PFSK-1 (cell line): ENCODE data around the gene TTLL4.

Experiments used
- POLR2AphosphoS5 ChIP-seq: IDR thresholded peaks from 2 replicates; pipeline ENCODE4 v1.6.1; 2012; ENCODE audit warnings: low read depth, mild to moderate bottlenecking, control low read depth, low read length, moderate library complexity
- SIN3A ChIP-seq: IDR thresholded peaks from 2 replicates; pipeline ENCODE4 v1.6.1; 2012; ENCODE audit warnings: mild to moderate bottlenecking, low read length, moderate library complexity, borderline replicate concordance; ENCODE audit not compliant: insufficient read depth
- TAF1 ChIP-seq: IDR thresholded peaks from 2 replicates; pipeline ENCODE4 v1.6.1; 2012; ENCODE audit warnings: low read length, control low read depth, borderline replicate concordance; ENCODE audit not compliant: insufficient read depth
- TF ChIP-seq, protein P1 (sequence below), 2 experiments: IDR thresholded peaks; 2 replicates each; pipeline versions ENCODE4 v1.6.1 to v1.8.0; 2011 to 2012; ENCODE audit warnings: low read depth in 2 of 2, low read length in 2 of 2, control low read depth in 1 of 2, inconsistent platforms in 1 of 2, mild to moderate bottlenecking in 1 of 2, moderate library complexity in 1 of 2; ENCODE audit not compliant: insufficient read depth in 1 of 2

DNA sequence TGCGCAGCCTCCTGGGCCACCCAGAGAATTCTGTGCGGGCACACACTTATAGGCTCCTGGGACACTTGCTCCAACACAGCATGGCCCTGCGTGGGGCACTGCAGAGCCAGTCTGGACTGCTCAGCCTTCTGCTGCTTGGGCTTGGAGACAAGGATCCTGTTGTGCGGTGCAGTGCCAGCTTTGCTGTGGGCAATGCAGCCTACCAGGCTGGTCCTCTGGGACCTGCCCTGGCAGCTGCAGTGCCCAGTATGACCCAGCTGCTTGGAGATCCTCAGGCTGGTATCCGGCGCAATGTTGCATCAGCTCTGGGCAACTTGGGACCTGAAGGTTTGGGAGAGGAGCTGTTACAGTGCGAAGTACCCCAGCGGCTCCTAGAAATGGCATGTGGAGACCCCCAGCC lies 11.8 kb upstream of the TTLL4 start:
- TF ChIP-seq POLR2AphosphoS5 (no peak), TAF1 (no peak), SIN3A (no peak)
- TF ChIP-seq, protein P1, sequence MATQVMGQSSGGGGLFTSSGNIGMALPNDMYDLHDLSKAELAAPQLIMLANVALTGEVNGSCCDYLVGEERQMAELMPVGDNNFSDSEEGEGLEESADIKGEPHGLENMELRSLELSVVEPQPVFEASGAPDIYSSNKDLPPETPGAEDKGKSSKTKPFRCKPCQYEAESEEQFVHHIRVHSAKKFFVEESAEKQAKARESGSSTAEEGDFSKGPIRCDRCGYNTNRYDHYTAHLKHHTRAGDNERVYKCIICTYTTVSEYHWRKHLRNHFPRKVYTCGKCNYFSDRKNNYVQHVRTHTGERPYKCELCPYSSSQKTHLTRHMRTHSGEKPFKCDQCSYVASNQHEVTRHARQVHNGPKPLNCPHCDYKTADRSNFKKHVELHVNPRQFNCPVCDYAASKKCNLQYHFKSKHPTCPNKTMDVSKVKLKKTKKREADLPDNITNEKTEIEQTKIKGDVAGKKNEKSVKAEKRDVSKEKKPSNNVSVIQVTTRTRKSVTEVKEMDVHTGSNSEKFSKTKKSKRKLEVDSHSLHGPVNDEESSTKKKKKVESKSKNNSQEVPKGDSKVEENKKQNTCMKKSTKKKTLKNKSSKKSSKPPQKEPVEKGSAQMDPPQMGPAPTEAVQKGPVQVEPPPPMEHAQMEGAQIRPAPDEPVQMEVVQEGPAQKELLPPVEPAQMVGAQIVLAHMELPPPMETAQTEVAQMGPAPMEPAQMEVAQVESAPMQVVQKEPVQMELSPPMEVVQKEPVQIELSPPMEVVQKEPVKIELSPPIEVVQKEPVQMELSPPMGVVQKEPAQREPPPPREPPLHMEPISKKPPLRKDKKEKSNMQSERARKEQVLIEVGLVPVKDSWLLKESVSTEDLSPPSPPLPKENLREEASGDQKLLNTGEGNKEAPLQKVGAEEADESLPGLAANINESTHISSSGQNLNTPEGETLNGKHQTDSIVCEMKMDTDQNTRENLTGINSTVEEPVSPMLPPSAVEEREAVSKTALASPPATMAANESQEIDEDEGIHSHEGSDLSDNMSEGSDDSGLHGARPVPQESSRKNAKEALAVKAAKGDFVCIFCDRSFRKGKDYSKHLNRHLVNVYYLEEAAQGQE (IDR thresholded peaks at IDR 0.05; ENCODE audit: insufficient read depth in 1 of 2, low read depth in 2 of 2, low read length in 2 of 2): no peak
